Left colon (tissue), 2 donors: ENCODE measurements around the gene CST5. TPM values are rescaled to one million over a fixed set of nuclear protein-coding genes. Genes with fewer than 3 reads are reported as not detected.
"Not testable (repeated sequence)": the region's sequence is repeated elsewhere in the genome, so short reads cannot be mapped to it uniquely, and the experiment has no call there.

Experiments
- ATAC-seq: fragments of 200-7000 bp; cut with Tn5 transposase; one replicate; pipeline ENCODE4 v1.9.1; 2020; ENCODE audit warnings: mild to moderate bottlenecking, moderate library complexity
- DNase-seq, 2 donors: peaks; one replicate each; pipeline ENCODE4 v3.0.0-alpha.2; 2020
- intact Hi-C, 2 donors: fragments of 100-400 bp; cut with DNase I in 1 of 2; cut with micrococcal nuclease in 1 of 2; formaldehyde crosslinking; loops; one replicate each; pipeline versions ENCODE4 v1.11.2 to v1.14.0; 2022; cut with DNase I, micrococcal nuclease
- long read RNA-seq: library from polyadenylated mRNA; unstranded; transcript quantifications from one replicate; pipeline ENCODE4 v2.0.0, GENCODE V29; 2021
- total RNA-seq, 2 donors: library from RNA; stranded (reverse); fragmentation: NEBNext Ultra II Directional; extraction: Animal tissue kit (Norgen Biotek cat#: 25700); gene quantifications; one replicate each; pipeline ENCODE4 v1.2.1, GENCODE V29; 2021
- donor health status: DM: no; HTN: no; CAD: no.
- donor health status: DM: yes; HTN: yes; CAD: no.

CST5 gene, protein sequence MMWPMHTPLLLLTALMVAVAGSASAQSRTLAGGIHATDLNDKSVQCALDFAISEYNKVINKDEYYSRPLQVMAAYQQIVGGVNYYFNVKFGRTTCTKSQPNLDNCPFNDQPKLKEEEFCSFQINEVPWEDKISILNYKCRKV
- total RNA-seq: not detected
- long read RNA-seq: 0 reads

DNA sequence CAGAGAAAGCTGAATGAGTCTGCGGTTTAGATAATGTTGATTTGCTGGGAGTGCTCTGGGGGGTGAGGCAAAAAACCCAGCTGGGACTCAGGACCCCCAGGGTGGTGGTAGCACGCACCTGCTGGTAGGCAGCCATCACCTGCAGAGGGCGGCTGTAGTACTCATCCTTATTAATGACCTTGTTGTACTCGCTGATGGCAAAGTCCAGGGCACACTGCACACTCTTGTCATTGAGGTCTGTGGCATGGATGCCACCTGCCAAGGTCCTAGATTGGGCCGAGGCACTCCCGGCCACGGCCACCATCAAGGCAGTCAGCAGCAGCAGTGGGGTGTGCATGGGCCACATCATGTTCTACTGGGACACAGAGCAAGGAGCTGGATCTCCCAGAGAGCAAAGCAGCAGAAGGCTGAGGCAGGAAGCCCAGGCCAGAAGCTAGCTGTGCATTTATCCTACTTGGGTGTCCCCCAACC, at the start of gene CST5:
Gene CST5, minus strand, starts transcription at position 421 of the 471 bp plus-strand sequence. Its CDS starts 72 bp downstream, at position 349.
- ATAC-seq: no peak
- intact Hi-C loops: no loop called here
- DNase-seq: no peak

DNA sequence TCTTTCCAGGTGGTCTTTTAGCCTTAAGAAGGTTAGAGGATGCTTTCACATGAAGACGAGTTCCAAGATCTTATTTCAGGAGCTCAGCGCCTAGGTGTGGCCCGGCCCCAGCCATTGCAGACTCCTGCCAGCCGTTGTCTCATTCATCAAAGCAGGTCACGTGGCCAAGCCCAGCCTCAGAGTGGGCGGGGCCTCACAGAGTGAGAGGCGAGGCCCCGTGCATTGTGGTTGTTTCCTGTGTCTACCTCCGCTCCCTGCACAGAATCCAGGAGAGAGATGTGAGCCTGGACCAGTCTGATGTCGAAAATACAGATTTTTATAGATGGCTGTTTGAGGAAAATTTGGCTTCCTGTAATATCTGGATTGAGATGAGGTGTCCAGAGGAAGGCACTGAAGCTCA, 49.2 kb upstream of the CST5 start:
- intact Hi-C loops: no loop called here
- no peak for ATAC-seq

DNA sequence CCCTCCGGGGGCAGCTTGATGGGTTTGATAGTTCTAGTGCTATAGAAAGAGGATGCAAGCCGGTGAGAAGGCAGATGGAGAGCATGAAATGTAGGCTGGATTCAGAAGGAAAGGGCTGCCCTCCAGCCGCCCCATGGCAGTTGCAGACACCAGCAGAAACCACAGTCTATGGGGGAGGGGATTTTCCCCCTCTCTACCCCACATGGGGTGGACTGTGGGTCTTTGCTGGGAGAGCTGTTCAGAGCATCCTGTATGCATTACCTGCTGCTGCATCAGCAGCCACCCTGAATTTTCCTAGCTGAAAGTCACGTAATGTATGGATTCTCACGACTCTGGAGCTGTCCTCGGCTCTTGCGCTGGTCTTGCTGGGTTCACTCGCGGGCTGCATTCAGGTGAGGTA, 48.8 kb upstream of the CST5 start:
- intact Hi-C loops: no loop called here
- ATAC-seq (no peak), DNase-seq (no peak)

More for the DNA sequence above, 49.2 kb upstream of the CST5 start:
- DNase-seq: no peak

DNA sequence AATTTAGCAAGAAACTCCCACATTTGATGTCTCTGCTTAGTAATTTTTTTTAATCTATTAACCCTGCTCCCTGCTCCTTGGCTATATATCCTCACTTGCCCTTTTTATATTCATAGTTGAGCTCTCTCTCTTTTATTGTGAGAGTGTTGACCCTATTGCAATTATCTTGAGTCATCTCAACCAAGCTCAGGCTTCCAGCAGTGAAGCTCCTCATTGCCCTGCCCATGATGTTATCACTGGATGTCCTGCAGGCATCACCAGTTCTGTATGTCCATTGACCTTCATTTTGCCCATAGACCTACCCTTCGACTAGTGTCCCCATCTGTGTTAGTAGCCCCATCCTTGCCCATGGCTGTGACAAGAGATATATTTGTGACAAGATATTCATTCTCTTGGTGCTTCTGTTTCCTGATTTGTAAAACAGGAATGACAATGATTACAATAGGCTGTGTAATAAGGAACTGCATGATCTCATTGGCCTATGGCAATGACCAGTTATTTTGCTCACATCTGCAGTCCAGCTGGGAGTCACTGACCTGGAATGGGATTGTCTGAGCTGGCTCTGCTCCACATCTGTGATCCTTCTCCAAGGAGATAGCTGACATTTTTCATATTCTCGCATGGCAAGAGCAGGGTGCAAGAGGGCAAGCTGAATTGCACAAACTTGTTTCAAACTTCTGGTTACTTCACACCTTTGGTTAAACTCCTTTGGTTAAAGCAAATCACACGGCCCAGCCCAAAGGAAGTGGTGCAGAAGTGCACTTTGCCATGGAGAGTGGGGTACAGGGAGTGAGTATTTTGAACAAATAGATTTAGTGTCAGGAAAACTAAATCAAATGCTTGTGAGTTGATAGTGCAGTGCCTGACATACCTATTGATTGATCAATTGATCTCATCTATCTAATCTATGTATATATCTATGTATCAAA, 47.7 kb upstream of the CST5 start:
- intact Hi-C loops: no loop called here
- DNase-seq (no peak), ATAC-seq (no peak)

DNA sequence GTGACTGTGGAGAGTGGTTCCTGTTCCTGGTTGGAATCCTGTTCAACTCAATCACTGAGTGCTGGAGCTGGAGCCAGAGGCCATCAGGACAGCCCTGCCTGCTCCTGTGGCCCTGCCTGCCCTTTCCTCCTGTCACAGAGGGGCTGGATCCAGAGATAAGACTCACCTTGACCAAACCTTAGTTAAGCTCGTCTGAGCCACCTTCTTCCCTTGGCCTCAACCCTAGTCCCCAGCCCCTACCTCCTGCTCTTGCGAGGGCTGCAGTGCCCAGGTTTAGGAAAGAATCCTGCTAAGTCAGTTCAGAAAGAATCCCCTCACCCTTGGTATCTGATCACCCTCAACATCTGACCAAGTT, 47.0 kb upstream of the CST5 start:
- ATAC-seq: no peak
- intact Hi-C loops: no loop called here
- DNase-seq: no peak

DNA sequence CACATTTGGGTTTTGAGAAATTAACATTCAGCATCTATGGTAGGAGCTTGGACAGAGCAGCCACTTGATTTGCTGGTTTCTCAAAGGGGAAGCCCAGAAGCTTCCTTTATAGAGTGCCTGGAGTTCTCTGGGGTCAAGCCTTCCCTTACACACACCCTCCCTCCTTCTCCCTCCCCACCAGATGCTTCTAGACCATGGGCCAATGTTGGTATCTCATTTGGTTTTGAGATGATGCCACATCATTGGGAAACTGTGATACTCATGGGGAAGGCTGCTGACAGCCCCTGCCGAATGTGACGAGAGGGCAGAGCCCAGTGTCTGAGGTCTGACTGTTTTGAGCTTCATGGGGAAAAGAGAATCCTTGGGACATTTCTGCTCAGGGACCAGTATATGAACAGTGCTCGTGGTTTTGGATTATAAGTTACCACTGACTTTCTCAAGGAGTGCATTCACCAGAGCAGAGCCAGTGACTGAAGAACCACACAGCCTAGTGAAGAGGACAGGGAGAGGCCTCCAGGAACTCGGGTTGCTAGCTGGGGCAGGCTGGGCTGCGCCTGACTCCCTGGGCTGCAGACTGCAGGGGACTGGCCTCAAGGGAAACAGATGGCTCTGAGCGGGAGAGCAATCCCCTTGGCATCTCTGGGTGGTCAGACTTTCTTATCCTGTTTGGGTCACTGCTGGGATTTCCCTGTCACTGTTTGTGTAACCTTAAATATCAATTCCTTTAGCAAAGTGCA, 46.4 kb upstream of the CST5 start:
- intact Hi-C loops: no loop called here
- DNase-seq: no peak
- no peak for ATAC-seq

DNA sequence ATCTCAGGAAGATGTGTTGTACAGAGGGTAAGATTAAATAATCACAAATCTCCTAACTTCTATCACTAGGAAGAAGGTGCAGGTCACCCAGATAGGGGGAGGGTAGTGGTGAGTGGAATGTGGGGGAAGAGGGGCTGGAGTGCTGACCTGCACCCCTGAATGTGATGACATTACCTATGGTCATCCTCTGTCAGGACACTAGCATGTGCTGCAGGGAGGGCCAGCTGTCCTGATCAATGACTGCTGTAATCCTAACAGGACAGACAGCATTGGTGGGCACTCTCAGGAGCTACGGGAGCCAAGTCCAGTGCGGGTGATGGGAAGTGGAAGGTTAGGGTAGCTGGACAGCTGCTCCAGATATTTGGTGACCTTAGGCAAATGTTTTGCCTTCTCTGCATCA, 45.2 kb upstream of the CST5 start:
- DNase-seq: no peak
- no peak for ATAC-seq
- intact Hi-C loops: no loop called here

DNA sequence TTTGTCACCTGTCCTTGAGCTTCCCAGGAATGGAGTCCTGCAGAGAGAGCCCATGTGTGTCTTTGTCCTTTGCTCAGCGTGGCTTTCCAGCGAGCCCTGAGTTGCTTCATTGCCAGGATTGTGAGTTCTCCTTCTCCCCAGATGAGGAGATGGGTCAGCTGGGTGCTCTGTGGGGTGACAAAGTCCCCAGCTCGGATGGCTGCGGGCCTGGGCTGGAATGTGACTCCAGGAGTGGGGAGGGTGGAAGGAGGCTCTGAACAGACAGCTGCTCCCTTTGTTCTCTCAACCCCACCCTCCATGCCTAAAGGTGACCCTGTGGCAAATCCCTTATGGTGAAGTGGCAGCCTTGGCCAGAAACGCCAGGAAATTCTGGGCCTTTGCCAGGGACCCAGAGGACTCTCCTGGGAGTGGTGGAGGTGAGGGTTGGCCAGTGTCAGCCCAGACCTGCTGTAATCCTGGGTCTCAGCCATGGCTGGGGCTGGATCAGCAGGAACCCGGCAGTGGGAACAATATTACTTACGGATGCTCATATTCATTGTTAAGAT, 44.4 kb upstream of the CST5 start:
- intact Hi-C loops: no loop called here
- ATAC-seq: no peak
- no peak for DNase-seq

DNA sequence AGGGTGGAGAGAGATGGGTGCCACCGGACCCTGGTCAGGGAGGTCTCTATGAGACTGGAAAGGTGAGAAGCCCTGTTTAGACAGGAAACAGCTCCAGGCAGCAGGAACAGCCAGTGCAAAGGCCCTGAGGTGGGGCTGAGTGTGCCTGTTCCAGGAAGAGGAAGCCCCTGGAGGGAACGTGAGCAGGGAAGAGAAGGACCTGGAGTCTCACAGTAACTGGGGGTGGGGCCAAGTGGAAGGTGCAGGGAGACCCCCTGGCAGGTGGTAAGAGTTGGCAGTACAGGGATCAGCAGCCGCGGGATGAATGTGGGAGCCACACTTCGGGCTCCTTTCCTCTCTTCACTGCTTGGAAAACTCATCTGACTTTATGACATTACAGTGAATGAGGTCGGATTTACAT, 43.8 kb upstream of the CST5 start:
- no peak for ATAC-seq
- no peak for DNase-seq
- intact Hi-C loops: no loop called here

DNA sequence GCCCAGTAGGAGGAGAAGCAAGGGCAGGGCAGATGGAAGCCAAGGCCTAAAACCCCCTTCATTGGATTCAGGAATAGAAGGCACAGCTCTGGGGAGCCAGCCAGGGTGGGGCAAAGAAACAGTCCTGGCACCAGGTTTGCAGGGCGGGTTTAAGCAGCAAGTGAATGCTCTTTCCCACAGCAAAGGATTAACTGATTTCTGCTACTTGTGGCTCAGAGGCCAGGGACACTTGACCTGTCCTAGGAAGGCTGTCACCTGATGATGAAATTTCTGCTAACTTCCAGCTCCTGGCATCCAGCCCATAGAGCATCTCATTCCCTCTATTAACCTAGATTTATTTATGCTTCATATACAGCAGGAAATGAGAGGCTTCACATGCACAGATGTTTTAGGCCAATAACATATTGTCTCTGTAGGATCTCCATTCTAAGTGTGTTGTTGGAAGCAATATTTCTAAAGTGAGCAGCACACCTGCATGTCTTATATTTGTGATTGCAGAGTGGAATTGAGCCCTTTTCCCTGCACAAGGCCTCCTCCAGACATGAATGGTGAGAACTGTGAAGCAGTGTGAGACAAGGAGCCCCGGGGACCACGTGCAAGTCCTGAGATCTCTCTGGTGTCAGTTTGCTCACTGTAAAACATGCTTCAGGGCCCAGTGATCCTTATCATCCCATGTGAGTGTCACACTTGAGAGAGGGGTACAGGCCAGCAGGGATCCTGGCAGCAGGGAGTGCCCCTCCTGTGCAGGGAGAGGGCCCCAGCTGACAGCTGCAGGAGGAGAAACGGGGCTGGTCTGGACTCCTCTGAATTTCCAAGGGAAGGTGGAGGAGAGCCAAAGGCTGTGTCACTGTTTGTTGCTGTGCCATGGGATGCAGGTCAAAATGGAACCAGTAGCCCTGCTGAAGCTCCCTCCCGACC, 41.1 kb upstream of the CST5 start:
- ATAC-seq: no peak
- intact Hi-C loops: no loop called here
- no peak for DNase-seq

DNA sequence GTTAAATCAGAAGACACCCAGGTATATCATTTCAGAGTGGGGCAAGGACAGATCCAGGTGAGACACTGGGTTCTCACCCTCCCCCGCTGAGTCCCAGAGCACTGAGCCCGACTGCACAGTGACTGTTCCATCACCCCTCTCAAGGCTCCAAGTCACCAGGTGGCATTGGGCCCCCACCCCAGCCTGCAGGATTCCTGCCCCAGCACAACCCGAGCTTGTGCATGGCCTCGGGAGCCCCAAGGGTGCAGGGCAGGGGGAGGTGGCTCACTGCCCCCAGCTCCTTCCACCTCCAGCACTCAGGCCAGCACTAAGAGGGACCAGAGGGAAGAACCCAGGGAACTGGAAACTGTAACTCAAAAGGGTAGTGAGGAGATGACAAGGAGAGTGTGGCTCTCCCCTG, 39.3 kb upstream of the CST5 start:
- no peak for DNase-seq
- ATAC-seq: no peak
- intact Hi-C loops: no loop called here

DNA sequence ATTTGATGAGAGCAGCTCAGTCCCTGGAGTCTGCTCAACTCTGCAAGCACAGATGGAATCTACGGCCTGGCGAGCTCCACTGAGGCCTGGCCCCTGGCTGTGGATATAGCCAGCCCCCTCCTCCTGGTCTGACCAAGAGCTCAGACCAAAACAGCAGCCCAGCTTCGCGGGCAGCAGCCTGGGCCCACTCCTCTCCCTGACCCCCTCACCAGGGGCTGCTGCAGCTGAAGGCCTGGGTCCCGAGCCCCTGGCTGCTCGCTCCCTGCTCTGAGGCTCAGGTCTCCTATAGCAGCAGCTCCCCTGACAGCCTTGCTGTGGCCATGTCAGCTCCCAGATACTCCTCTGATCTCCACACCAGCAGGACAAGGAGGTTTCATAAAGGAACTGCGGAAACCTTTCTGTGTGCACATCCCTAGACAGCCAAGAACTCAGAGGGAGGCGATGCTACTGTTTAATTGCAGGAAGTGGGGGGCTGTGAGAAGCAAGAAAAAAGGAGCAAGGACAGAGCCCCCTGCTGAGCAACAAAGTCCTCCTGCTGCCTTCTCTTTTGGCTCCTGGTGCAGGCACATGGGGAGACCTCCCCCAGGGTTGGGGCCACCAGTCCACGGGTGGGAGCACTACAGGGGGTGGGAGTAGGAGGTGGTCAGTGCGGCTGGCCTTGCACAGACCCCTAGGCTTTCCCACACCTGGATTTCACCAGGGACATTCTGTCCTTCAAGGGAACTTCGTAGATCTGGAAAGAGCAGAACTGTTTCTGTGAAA, 38.7 kb upstream of the CST5 start:
- intact Hi-C loops: no loop called here
- no peak for DNase-seq
- ATAC-seq: no peak

DNA sequence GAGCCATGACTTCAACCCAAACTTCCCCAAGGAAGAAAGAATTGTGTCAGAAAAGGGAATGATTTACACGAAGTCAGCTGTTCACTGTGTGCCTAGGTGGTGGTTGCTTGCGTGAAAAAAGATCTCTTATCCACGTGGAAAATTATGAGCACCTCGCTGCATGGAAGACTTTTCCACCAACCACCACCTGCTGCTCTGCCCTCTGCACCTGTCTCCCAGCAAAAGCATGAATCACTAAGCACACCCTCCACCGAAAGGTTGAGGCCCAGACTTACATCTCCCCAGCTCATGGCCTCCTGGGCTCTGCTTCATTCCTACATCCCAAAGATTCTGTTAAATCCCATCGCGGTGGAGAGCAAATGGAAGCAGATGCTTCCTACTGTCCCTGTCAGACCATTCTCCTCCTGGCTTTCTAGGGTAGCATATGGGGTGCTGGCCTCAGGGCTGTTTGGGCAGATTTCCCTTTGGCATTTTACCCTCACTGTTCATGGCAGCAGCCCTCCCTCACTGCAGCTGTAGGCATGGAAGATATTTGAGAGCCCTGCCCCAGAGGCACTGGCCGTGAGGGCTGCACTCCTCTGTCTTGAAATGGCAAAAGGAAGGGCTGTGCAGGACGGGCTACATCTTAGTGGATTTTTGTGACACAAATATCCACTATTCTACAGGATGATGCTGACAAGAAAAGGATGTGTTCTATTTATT, 37.6 kb upstream of the CST5 start:
- intact Hi-C loops: no loop called here
- ATAC-seq (no peak), DNase-seq (no peak)

DNA sequence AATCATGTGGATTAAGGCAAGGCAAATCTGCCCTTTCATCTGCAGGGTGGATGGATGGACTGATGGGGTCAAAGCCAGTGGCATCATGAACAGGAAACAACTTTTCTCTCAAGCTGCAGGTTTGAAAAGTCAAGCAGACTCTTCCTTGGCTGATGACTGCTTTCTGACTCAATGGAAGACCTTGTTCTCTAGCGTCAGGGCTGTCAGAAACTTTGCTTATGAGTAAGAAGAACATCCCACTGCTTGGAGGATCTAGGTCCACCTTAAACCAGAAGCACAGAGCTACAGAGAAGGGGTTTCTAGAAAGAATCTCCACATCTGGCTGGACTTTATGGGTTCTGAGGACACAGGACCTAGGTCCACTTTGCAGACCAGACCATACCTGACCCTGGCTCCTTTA, 36.3 kb upstream of the CST5 start:
- DNase-seq (no peak), ATAC-seq (no peak)
- intact Hi-C loops: no loop called here

DNA sequence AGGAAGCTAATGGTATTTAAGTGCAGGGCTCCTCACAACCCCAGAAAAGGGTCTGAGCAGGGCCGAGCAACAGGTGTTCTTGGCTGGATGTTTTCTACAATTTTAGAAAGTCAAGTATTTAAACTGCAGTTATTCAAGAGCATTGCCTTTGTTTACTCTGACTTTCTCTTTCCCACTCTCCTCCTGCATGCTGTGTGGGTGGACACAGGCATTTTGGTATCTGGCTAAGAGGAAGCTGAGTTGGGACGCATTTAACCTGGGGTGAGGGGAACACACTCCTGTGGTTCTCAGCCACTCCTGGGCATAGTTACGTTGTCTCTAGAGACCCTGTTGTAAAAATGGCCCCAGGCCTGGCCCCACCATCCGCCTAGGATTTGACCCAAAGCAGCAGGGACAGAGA, 34.9 kb upstream of the CST5 start:
- ATAC-seq, DNase-seq, intact Hi-C loops: not testable (repeated sequence)

DNA sequence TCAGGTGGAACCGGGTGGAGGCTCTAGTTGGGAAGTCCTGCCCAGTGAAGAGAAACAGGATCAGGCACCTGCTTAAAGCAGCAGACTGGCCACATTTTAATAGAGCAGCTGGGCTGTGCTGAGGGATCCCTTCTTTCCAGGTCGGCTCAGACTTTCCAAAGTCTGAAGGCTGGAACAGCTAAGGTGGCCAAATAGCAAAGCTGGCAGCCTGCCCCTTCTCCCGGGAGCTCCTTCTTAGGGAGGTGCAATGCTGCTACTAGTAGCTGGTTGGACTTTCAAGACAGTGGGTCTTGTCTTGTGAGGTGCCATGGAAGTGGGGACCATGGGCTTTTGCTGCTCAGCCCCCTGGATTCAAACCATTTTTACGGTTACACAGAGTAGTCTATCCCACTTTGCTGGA, 30.7 kb upstream of the CST5 start:
- ATAC-seq: no peak

DNA sequence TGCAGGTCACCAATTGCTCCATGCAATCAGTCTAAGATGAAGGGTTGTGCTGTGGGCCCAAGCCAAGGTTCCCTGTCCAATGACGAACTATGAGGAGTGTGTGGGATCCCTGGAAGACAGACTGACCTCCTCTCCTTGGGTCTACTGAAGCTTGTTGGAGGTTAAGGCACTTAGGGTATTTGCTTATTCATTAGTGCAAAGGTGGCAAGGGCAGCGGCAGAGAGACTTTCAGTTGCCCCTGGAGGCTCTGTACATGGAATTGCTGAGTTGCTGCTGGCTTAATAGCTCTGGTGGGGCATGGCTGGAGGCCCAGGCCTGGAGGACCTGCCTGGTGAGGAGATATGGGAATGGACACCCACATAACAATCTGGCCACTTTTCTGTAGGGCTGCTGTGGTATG, 29.8 kb upstream of the CST5 start:
- DNase-seq (no peak), ATAC-seq (no peak)
- intact Hi-C loops: no loop called here

More for the DNA sequence above, 30.7 kb upstream of the CST5 start:
- no peak for DNase-seq
- intact Hi-C loops: no loop called here
